H1 (cell line): ENCODE measurements around the gene AP3D1. TPM values are rescaled to one million over a fixed set of nuclear protein-coding genes. Genes with fewer than 3 reads are reported as not detected.

Experiments
- CTCF ChIA-PET: fragments of 300-600 bp; sonication (Branson Sonifier 250); formaldehyde crosslinking; loops from one replicate; lab custom pipeline; 2021; ENCODE audit not compliant: partially characterized antibody; lab: Charles Lee
- POLR2A ChIA-PET: fragments of 300-600 bp; sonication (Branson Sonifier 250); formaldehyde crosslinking; loops from one replicate; lab custom pipeline; 2021; ENCODE audit warnings: inconsistent platforms; ENCODE audit not compliant: partially characterized antibody; lab: Charles Lee
- DNase-seq, 2 experiments: peaks; one replicate each; pipeline versions ENCODE4 v3.0.0 to v3.0.0-alpha.2; 2010 to 2022; ENCODE audit warnings: low spot score in 2 of 2, low read depth in 1 of 2, mixed read lengths in 1 of 2
- FAIRE-seq: peaks from 2 replicates; lab custom pipeline; 2011; peaks lifted over from hg19 to GRCh38; lab: Jason Lieb, UNC
- H2AFZ ChIP-seq: 2 replicates; pipeline ENCODE4 v1.8.1; 2012; ENCODE audit warnings: low read length, inconsistent platforms
- H2AK5ac ChIP-seq: 2 replicates; pipeline ENCODE4 v1.6.1; 2013; ENCODE audit warnings: low read depth, low read length
- H2BK120ac ChIP-seq: replicated peaks from 2 replicates; pipeline ENCODE3; 2013; ENCODE audit warnings: low read depth, low read length, inconsistent platforms
- H2BK12ac ChIP-seq: 2 replicates; pipeline ENCODE4 v1.6.1; 2013; ENCODE audit warnings: low read depth, low read length
- H2BK15ac ChIP-seq: 2 replicates; pipeline ENCODE4 v1.6.1; 2013; ENCODE audit warnings: low read length
- H2BK20ac ChIP-seq: 2 replicates; pipeline ENCODE4 v1.6.1; 2013; ENCODE audit warnings: low read length
- H2BK5ac ChIP-seq: 2 replicates; pipeline ENCODE4 v1.6.1; 2013; ENCODE audit warnings: low read depth, low read length
- H3K14ac ChIP-seq: 2 replicates; pipeline ENCODE4 v1.6.1; 2013; ENCODE audit warnings: inconsistent platforms; ENCODE audit not compliant: insufficient read length
- H3K18ac ChIP-seq: 2 replicates; pipeline ENCODE4 v1.6.1; 2013; ENCODE audit warnings: low read length; ENCODE audit errors: extremely low read depth
- H3K23ac ChIP-seq: 2 replicates; pipeline ENCODE4 v1.6.1; 2013; ENCODE audit warnings: inconsistent platforms; ENCODE audit not compliant: insufficient read length
- H3K23me2 ChIP-seq: 2 replicates; pipeline ENCODE4 v1.6.1; 2013; ENCODE audit warnings: low read depth, low read length
- H3K27ac ChIP-seq: 2 replicates; pipeline ENCODE4 v1.6.1; 2011; ENCODE audit warnings: low read depth, low read length, inconsistent platforms
- H3K27me3 ChIP-seq, 4 experiments: replicated peaks in 1 of 4; 1 replicate in 1 of 4; 2 replicates in 3 of 4; pipeline versions ENCODE4 v1.6.1 to v1.8.1; 2011 to 2013; ENCODE audit warnings: low read length in 3 of 4, mild to moderate bottlenecking in 3 of 4, inconsistent platforms in 2 of 4, mixed read lengths in 2 of 4, moderate library complexity in 1 of 4; ENCODE audit not compliant: control insufficient read depth in 3 of 4, insufficient read depth in 3 of 4; ENCODE audit errors: extremely low read depth in 1 of 4
- H3K36me3 ChIP-seq, 4 experiments: 2 replicates each; pipeline versions ENCODE4 v1.6.1 to v1.8.1; 2011 to 2013; ENCODE audit warnings: mild to moderate bottlenecking in 4 of 4, low read length in 3 of 4, moderate library complexity in 2 of 4, control low read depth in 1 of 4, inconsistent platforms in 1 of 4; ENCODE audit not compliant: insufficient read depth in 4 of 4, control insufficient read depth in 2 of 4
- H3K4ac ChIP-seq: replicated peaks from 2 replicates; pipeline ENCODE3; 2013; ENCODE audit warnings: low read length, low read depth, mixed read lengths, inconsistent platforms; ENCODE audit not compliant: insufficient read length
- H3K4me1 ChIP-seq, 4 experiments: replicated peaks in 1 of 4; 1 replicate in 1 of 4; 2 replicates in 3 of 4; pipeline versions ENCODE4 v1.6.1 to v1.8.1; 2011 to 2013; ENCODE audit warnings: low read length in 3 of 4, inconsistent platforms in 2 of 4, mixed read lengths in 1 of 4; ENCODE audit not compliant: insufficient read depth in 4 of 4, control insufficient read depth in 3 of 4
- H3K4me2 ChIP-seq, 2 experiments: 2 replicates each; pipeline versions ENCODE4 v1.6.1 to v1.8.1; 2011 to 2013; ENCODE audit warnings: low read depth in 2 of 2, low read length in 2 of 2, control low read depth in 1 of 2, inconsistent platforms in 1 of 2, mild to moderate bottlenecking in 1 of 2; ENCODE audit not compliant: insufficient read depth in 1 of 2
- H3K4me3 ChIP-seq, 4 experiments: fragments of 200-600, 300-600 bp in 1 of 4; sonication (generic), shearing (Covaris generic), sonication (Bioruptor Twin) in 1 of 4; 2 replicates each; pipeline versions ENCODE4 v1.5.1 to v1.8.1; 2011 to 2016; ENCODE audit warnings: low read length in 4 of 4, low read depth in 3 of 4, control low read depth in 2 of 4, inconsistent platforms in 2 of 4, mild to moderate bottlenecking in 2 of 4, mixed read lengths in 1 of 4, moderate library complexity in 1 of 4; ENCODE audit not compliant: insufficient read depth in 2 of 4; ENCODE audit errors: extremely low read depth in 1 of 4
- H3K56ac ChIP-seq: replicated peaks from 2 replicates; pipeline ENCODE3; 2013; ENCODE audit warnings: low read depth, mild to moderate bottlenecking, mixed read lengths, low read length, inconsistent platforms; ENCODE audit not compliant: insufficient read length
- H3K79me1 ChIP-seq: 2 replicates; pipeline ENCODE4 v1.6.1; 2013; ENCODE audit warnings: low read depth, low read length, control low read depth
- H3K79me2 ChIP-seq, 2 experiments: 2 replicates each; pipeline versions ENCODE4 v1.6.1 to v1.8.1; 2012 to 2013; ENCODE audit warnings: low read length in 2 of 2, mild to moderate bottlenecking in 2 of 2, inconsistent platforms in 1 of 2; ENCODE audit not compliant: insufficient read depth in 2 of 2, control insufficient read depth in 1 of 2
- H3K9ac ChIP-seq, 4 experiments: replicated peaks in 1 of 4; 1 replicate in 1 of 4; 2 replicates in 3 of 4; pipeline versions ENCODE4 v1.6.1 to v1.8.1; 2011 to 2013; ENCODE audit warnings: low read depth in 3 of 4, low read length in 3 of 4, control low read depth in 2 of 4, mild to moderate bottlenecking in 2 of 4, moderate library complexity in 2 of 4, inconsistent platforms in 1 of 4; ENCODE audit errors: extremely low read depth in 1 of 4
- H3K9me3 ChIP-seq, 2 experiments: 2 replicates each; pipeline versions ENCODE4 v1.6.1 to v1.8.1; 2012 to 2013; ENCODE audit warnings: mild to moderate bottlenecking in 2 of 2, moderate library complexity in 2 of 2, control low read depth in 1 of 2, inconsistent platforms in 1 of 2, low read depth in 1 of 2, low read length in 1 of 2, mixed read lengths in 1 of 2; ENCODE audit not compliant: insufficient read depth in 2 of 2
- H4K20me1 ChIP-seq, 2 experiments: replicated peaks in 1 of 2; 2 replicates each; pipeline versions ENCODE3 to v1.8.1; 2011 to 2013; ENCODE audit warnings: inconsistent platforms in 2 of 2, low read length in 2 of 2, mild to moderate bottlenecking in 1 of 2; ENCODE audit not compliant: insufficient read depth in 2 of 2, control insufficient read depth in 1 of 2
- H4K5ac ChIP-seq: 2 replicates; pipeline ENCODE4 v1.6.1; 2013; ENCODE audit warnings: low read length, low read depth, mixed read lengths, inconsistent platforms; ENCODE audit not compliant: insufficient read length
- H4K8ac ChIP-seq: 2 replicates; pipeline ENCODE4 v1.8.0; 2013; ENCODE audit warnings: mild to moderate bottlenecking, moderate library complexity, low read length, inconsistent platforms; ENCODE audit not compliant: insufficient read depth; ENCODE audit errors: extremely low read depth
- H4K91ac ChIP-seq: replicated peaks from 2 replicates; pipeline ENCODE3; 2013; ENCODE audit warnings: low read length, mixed read lengths, inconsistent platforms; ENCODE audit not compliant: insufficient read length
- BRCA1 ChIP-seq: IDR thresholded peaks from 2 replicates; pipeline ENCODE4 v1.6.1; 2012; ENCODE audit warnings: low read depth, low read length, improper control_type of control experiment
- CBX8 ChIP-seq: fragments of 300-800, 300-1000 bp; sonication (generic); IDR thresholded peaks from 2 replicates; pipeline ENCODE4 v1.7.1; 2016; ENCODE audit warnings: low read depth, low read length, borderline replicate concordance
- CTCF ChIP-seq, 3 experiments: IDR thresholded peaks; 1 replicate in 2 of 3; 2 replicates in 1 of 3; pipeline versions ENCODE4 v1.5.1 to v1.6.1; 2011; ENCODE audit warnings: low read length in 3 of 3, mild to moderate bottlenecking in 3 of 3, inconsistent platforms in 2 of 3, low read depth in 1 of 3, moderate library complexity in 1 of 3; ENCODE audit not compliant: insufficient read depth in 1 of 3; ENCODE audit errors: control extremely low read depth in 1 of 3
- EP300 ChIP-seq, 2 experiments: IDR thresholded peaks; 1 replicate in 1 of 2; 2 replicates in 1 of 2; pipeline ENCODE4 v1.6.1; 2011 to 2012; ENCODE audit warnings: low read depth in 2 of 2, low read length in 2 of 2, mild to moderate bottlenecking in 2 of 2, borderline replicate concordance in 1 of 2, inconsistent platforms in 1 of 2, moderate library complexity in 1 of 2
- GABPA ChIP-seq: IDR thresholded peaks from 2 replicates; pipeline ENCODE4 v1.6.1; 2011; ENCODE audit warnings: mild to moderate bottlenecking, low read length, moderate library complexity, borderline replicate concordance; ENCODE audit not compliant: insufficient read depth
- HDAC6 ChIP-seq: IDR thresholded peaks from one replicate; pipeline ENCODE4 v1.7.1; 2012; ENCODE audit warnings: low read depth, mild to moderate bottlenecking, inconsistent platforms, low read length, moderate library complexity
- POLR2AphosphoS5 ChIP-seq: IDR thresholded peaks from 2 replicates; pipeline ENCODE4 v1.6.1; 2011; ENCODE audit warnings: low read depth, low read length
- SIX5 ChIP-seq: IDR thresholded peaks from 2 replicates; pipeline ENCODE4 v1.6.1; 2011; ENCODE audit warnings: mild to moderate bottlenecking, low read depth, low read length
- WGBS, 2 experiments: shearing (Covaris generic) in 1 of 2; methylation state at CpG; one replicate each; pipeline versions ENCODE4 v1.1.6 to v1.1.7; 2013 to 2015; ENCODE audit warnings: low lambda C conversion rate in 2 of 2, mixed read lengths in 2 of 2, inconsistent platforms in 1 of 2, low coverage in 1 of 2, missing lambda C conversion rate in 1 of 2; ENCODE audit not compliant: insufficient replicate concordance in 2 of 2, insufficient coverage in 1 of 2, insufficient read length in 1 of 2; ENCODE audit errors: extremely low coverage in 1 of 2, missing lambda C conversion rate in 1 of 2; 5-methylcytosine and 5-hydroxymethylcytosine counted together
- polyA plus RNA-seq, 7 experiments: library from polyadenylated mRNA; depleted of rRNA in 3 of 7; stranded (reverse) in 5 of 7; unstranded in 2 of 7; fragments of >200 nt in 5 of 7; fragments of 200-250 nt in 2 of 7; gene quantifications; 1 replicate in 5 of 7; 2 replicates in 1 of 7; 4 replicates in 1 of 7; pipeline versions ENCODE4 v1.2.1 to v1.2.3, GENCODE V29; 2011 to 2013; ENCODE audit warnings: missing spikeins in 2 of 7, mixed read lengths in 2 of 7
- total RNA-seq: library from RNA; stranded (reverse); fragmentation: NEBNext Ultra II Directional; extraction: Animal tissue kit (Norgen Biotek cat#: 25700); gene quantifications from 2 replicates; pipeline ENCODE4 v1.2.1, GENCODE V29; 2021

Gene AP3D1
- total and polyA plus RNA-seq, 2 of the 8 experiments (the other 6 are each of a cell fraction or from before 2014, with no cell fraction given), result 161 to 174 TPM

GRCh38 chr19:2189880-2190279 lies 38.5 kb upstream of the AP3D1 start:
- H2BK20ac ChIP-seq, result no peak overlapping the region
- ChIA-PET CTCF (interaction anchor here (0.8 to 2.2 kb wide), 7 partner anchors 9 to 93 kb away, joined by 3 to 18 read pairs (median 3); no protein-coding TSS in a partner anchor), POLR2A (interaction anchor here (0.6 to 1.6 kb wide), 2 partner anchors 20 to 60 kb away, joined by 3 read pairs; partner anchors contain the start of gene AMH)
- no peak overlapping the region for H2BK120ac ChIP-seq
- TF ChIP-seq CTCF (IDR thresholded peaks at IDR 0.05; ENCODE audit: control extremely low read depth in 1 of 3, insufficient read depth in 1 of 3, low read depth in 1 of 3, low read length in 3 of 3) (no peak), BRCA1 (no peak), POLR2AphosphoS5 (no peak), CBX8 (no peak), EP300 (IDR thresholded peaks at IDR 0.05; ENCODE audit: borderline replicate concordance in 1 of 2, low read depth in 2 of 2, low read length in 2 of 2) (no peak), HDAC6 (no peak), GABPA (no peak), SIX5 (no peak)
- no peak overlapping the region; the same call in 1 of the 2 replicates for H3K27ac ChIP-seq
- H3K56ac ChIP-seq, result no peak overlapping the region
- peaks cover 0 to 5% of the 10 kb centered on the region in 2 experiments; a peak in 1 of 4 replicates for H3K79me2 ChIP-seq
- H3K36me3 ChIP-seq, result peaks cover 6 to 32% (median 20%) of the 10 kb centered on the region in 4 experiments; a peak in 7 of 8 replicates
- H3K14ac ChIP-seq, result no peak overlapping the region
- H3K4me3 ChIP-seq, result no peak overlapping the region
- peaks cover 2 to 27% of the 10 kb centered on the region in 2 experiments for H4K20me1 ChIP-seq
- no peak overlapping the region for H4K5ac ChIP-seq
- peaks cover 15% of the 10 kb centered on the region for H3K79me1 ChIP-seq
- H3K18ac ChIP-seq, result no peak overlapping the region
- H4K91ac ChIP-seq, result no peak overlapping the region
- no peak overlapping the region; the same call in 1 of the 2 replicates for H2BK5ac ChIP-seq
- DNase-seq, result no peak
- H3K27me3 ChIP-seq, result no peaks in the 10 kb centered on the region
- H2BK15ac ChIP-seq, result no peak overlapping the region
- no peak overlapping the region for H3K9ac ChIP-seq
- FAIRE-seq, result no peak
- H3K4me1 ChIP-seq, result no peaks in the 10 kb centered on the region
- 87% methylated on average over 12 of the region's 16 CpGs; no CpG with 5 or more reads in 1 of the 2 experiments for WGBS, 2 experiments
- no peak overlapping the region for H3K4ac ChIP-seq
- peak overlapping the region; percentile 65; the same call in 1 of the 2 replicates for H4K8ac ChIP-seq
- H3K23ac ChIP-seq, result no peak overlapping the region
- no peak overlapping the region for H3K4me2 ChIP-seq
- no peaks in the 10 kb centered on the region for H3K9me3 ChIP-seq
- no peak overlapping the region for H2AFZ ChIP-seq
- H3K23me2 ChIP-seq, result no peaks in the 10 kb centered on the region
- H2AK5ac ChIP-seq, result no peak overlapping the region
- no peak overlapping the region for H2BK12ac ChIP-seq
